Measurements from ENCODE around the gene FAM114A2. TPM values are rescaled to one million over a fixed set of nuclear protein-coding genes. Genes with fewer than 3 reads are reported as not detected.
A peak's percentile ranks its signal among the peaks of the same experiment; 100 is the strongest.

The FAM114A2 gene
- total RNA-seq, 1 experiment from 2014 or later = 19.8 TPM

DNA sequence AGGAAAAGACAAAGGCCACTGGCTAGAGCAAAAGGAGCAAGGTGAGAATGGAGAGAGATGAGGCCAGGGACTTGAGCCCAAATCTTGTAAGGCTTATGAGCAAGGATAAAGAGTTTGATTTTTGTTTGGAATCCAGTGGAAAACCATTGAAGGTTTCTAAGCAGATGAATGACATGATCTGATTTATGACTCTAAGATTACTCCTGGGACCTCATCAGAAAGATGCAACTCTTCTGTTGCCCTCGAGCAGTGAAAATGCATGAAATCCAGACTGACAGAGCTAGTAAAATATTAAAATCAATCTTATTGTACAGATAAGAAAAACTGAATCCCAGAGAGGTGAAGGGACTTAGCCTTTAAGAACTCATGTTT, 734 bp upstream of the FAM114A2 start:
- H3K79me2 ChIP-seq (ENCODE audit: insufficient read depth, low read length) = peaks cover 49% of the 10 kb centered on the region
- POLR2A ChIA-PET = interaction anchor here (0.7 to 1.7 kb wide), 3 partner anchors 9 to 19 kb away, joined by 4 to 7 read pairs (median 5); no protein-coding TSS in a partner anchor
- TF ChIP-seq, protein P1, sequence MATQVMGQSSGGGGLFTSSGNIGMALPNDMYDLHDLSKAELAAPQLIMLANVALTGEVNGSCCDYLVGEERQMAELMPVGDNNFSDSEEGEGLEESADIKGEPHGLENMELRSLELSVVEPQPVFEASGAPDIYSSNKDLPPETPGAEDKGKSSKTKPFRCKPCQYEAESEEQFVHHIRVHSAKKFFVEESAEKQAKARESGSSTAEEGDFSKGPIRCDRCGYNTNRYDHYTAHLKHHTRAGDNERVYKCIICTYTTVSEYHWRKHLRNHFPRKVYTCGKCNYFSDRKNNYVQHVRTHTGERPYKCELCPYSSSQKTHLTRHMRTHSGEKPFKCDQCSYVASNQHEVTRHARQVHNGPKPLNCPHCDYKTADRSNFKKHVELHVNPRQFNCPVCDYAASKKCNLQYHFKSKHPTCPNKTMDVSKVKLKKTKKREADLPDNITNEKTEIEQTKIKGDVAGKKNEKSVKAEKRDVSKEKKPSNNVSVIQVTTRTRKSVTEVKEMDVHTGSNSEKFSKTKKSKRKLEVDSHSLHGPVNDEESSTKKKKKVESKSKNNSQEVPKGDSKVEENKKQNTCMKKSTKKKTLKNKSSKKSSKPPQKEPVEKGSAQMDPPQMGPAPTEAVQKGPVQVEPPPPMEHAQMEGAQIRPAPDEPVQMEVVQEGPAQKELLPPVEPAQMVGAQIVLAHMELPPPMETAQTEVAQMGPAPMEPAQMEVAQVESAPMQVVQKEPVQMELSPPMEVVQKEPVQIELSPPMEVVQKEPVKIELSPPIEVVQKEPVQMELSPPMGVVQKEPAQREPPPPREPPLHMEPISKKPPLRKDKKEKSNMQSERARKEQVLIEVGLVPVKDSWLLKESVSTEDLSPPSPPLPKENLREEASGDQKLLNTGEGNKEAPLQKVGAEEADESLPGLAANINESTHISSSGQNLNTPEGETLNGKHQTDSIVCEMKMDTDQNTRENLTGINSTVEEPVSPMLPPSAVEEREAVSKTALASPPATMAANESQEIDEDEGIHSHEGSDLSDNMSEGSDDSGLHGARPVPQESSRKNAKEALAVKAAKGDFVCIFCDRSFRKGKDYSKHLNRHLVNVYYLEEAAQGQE (IDR thresholded peaks at IDR 0.05; ENCODE audit: low read depth) = no peak
- no peak for TF ChIP-seq SIN3A (IDR thresholded peaks at IDR 0.05; ENCODE audit: low read depth)
- TF ChIP-seq FOSL1 (IDR thresholded peaks at IDR 0.05; ENCODE audit: low read depth) = no peak

DNA sequence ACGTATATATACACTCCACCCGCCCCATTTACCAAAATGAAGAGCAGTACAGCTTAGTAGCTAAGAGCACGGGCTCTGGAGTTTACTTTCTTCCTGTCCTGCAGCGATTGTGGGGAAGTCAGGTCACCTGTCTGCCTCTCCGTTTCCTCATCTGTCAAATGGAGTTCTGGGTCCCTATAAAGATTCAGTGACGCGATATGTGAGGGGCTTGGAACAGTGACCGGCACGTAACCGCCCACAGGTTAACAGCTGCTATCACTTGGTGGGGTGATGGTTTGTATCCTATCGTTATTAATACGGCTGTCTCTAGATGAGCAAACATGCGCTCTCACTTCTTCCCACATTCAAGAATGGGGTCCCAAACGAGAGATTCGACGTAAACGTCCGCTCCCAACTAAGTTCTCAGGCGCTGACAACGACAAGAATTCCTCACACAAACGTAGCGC, 426 bp downstream of the FAM114A2 start:
- no peaks in the 10 kb centered on the region for H3K9me2 ChIP-seq (ENCODE audit: insufficient read depth)
- ChIA-PET CTCF (interaction anchor here (1.0 to 1.8 kb wide), 3 partner anchors 34 to 58 kb away, joined by 3 to 8 read pairs (median 6); no protein-coding TSS in a partner anchor), POLR2A (interaction anchor here (1.0 to 1.7 kb wide), 2 partner anchors 8 to 10 kb away, joined by 5 to 7 read pairs; no protein-coding TSS in a partner anchor), RAD21 (ENCODE audit: low non-redundant PET in 1 of 2, low total read pairs in 2 of 2, uncharacterized antibody in 2 of 2, unreplicated experiment in 2 of 2) (interaction anchor here in 1 of 2 experiments (1.0 kb wide), 1 partner anchor 64 kb away, joined by 3 read pairs; no protein-coding TSS in a partner anchor)
- H4K20me1 ChIP-seq (ENCODE audit: insufficient read depth) = no peaks in the 10 kb centered on the region
- peak overlapping the region; percentile 84 to 95 for H3K4me3 ChIP-seq (replicated peaks in 1 of 2; ENCODE audit: low read depth in 1 of 2, low read length in 2 of 2)
- DNase-seq (ENCODE audit: low read depth, low spot score) (peak; percentile 3), ATAC-seq (peak; percentile 59)
- peak overlapping the region; percentile 53 for H3K27ac ChIP-seq (ENCODE audit: low read depth, low read length)
- peak overlapping the region; percentile 74 for H3K9ac ChIP-seq (ENCODE audit: low read length)
- intact Hi-C loops (cut with micrococcal nuclease) = no loop called here
- H3K9me3 ChIP-seq (ENCODE audit: control insufficient read depth in 1 of 2, insufficient read depth in 1 of 2, low read depth in 1 of 2, low read length in 2 of 2) = no peaks in the 10 kb centered on the region
- H3K36me3 ChIP-seq (ENCODE audit: control insufficient read depth in 1 of 2, insufficient read depth in 2 of 2, low read length in 2 of 2) = no peaks in the 10 kb centered on the region; a peak in 1 of 4 replicates
- BruUV-seq (replicated peaks) = TSS peak; percentile 73
- peaks cover 7 to 11% of the 10 kb centered on the region in 2 experiments for H3K4me1 ChIP-seq (ENCODE audit: control insufficient read depth in 1 of 2, insufficient read depth in 2 of 2, low read length in 2 of 2)
- H3K79me2 ChIP-seq (ENCODE audit: insufficient read depth, low read length) = peaks cover 41% of the 10 kb centered on the region
- peak overlapping the region; percentile 14 for H2AFZ ChIP-seq (ENCODE audit: low read depth, low read length, poor library complexity, severe bottlenecking)
- H3K4me2 ChIP-seq (ENCODE audit: low read length) = peak overlapping the region; percentile 81
- no peaks in the 10 kb centered on the region for H3K27me3 ChIP-seq (ENCODE audit: insufficient read depth, low read length)
- TF ChIP-seq YY1 (IDR thresholded peaks at IDR 0.05; ENCODE audit: extremely low read depth, insufficient replicate concordance, low read depth, low read length) (no peak), FOSL1 (IDR thresholded peaks at IDR 0.05; ENCODE audit: low read depth) (no peak), ZNF274 (IDR thresholded peaks at IDR 0.05; ENCODE audit: low read depth, low read length) (no peak), CEBPB (IDR thresholded peaks at IDR 0.05; ENCODE audit: low read depth) (no peak), POLR2AphosphoS5 (IDR thresholded peaks at IDR 0.05; ENCODE audit: low read depth, low read length) (no peak), JUND (IDR thresholded peaks at IDR 0.05) (no peak), EZH2phosphoT487 (IDR thresholded peaks at IDR 0.05; ENCODE audit: borderline replicate concordance) (no peak), ELF1 (IDR thresholded peaks at IDR 0.05; ENCODE audit: borderline replicate concordance, low read depth) (no peak)
- TF ChIP-seq, protein P2, sequence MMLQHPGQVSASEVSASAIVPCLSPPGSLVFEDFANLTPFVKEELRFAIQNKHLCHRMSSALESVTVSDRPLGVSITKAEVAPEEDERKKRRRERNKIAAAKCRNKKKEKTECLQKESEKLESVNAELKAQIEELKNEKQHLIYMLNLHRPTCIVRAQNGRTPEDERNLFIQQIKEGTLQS (IDR thresholded peaks at IDR 0.05) = no peak
- TF ChIP-seq, protein P1 (IDR thresholded peaks at IDR 0.05; ENCODE audit: low read depth) = no peak

More for the DNA sequence above, 734 bp upstream of the FAM114A2 start:
- Histone ChIP-seq H2AFZ (ENCODE audit: low read depth, low read length, poor library complexity, severe bottlenecking) (peak overlapping the region; percentile 42), H3K36me3 (ENCODE audit: control insufficient read depth in 1 of 2, insufficient read depth in 2 of 2, low read length in 2 of 2) (no peaks in the 10 kb centered on the region; a peak in 2 of 4 replicates), H3K4me2 (ENCODE audit: low read length) (peak overlapping the region; percentile 81), H3K27ac (ENCODE audit: low read depth, low read length) (no peak overlapping the region), H3K27me3 (ENCODE audit: insufficient read depth, low read length) (no peaks in the 10 kb centered on the region), H3K4me1 (ENCODE audit: control insufficient read depth in 1 of 2, insufficient read depth in 2 of 2, low read length in 2 of 2) (peaks cover 7 to 11% of the 10 kb centered on the region in 2 experiments), H3K9me3 (ENCODE audit: control insufficient read depth in 1 of 2, insufficient read depth in 1 of 2, low read depth in 1 of 2, low read length in 2 of 2) (no peaks in the 10 kb centered on the region), H3K9ac (ENCODE audit: low read length) (peak overlapping the region; percentile 74), H3K9me2 (ENCODE audit: insufficient read depth) (no peaks in the 10 kb centered on the region), H3K4me3 (replicated peaks in 1 of 2; ENCODE audit: low read depth in 1 of 2, low read length in 2 of 2) (peak overlapping the region; percentile 84 to 95), H4K20me1 (ENCODE audit: insufficient read depth) (no peaks in the 10 kb centered on the region; the same call in 1 of the 2 replicates)
- ChIA-PET CTCF (interaction anchor here (1.0 kb wide), 2 partner anchors 33 to 59 kb away, joined by 3 to 8 read pairs; no protein-coding TSS in a partner anchor), RAD21 (ENCODE audit: low non-redundant PET in 1 of 2, low total read pairs in 2 of 2, uncharacterized antibody in 2 of 2, unreplicated experiment in 2 of 2) (interaction anchor here (0.7 to 1.0 kb wide), 2 partner anchors 33 to 65 kb away, joined by 3 read pairs; no protein-coding TSS in a partner anchor)
- ATAC-seq (no peak), DNase-seq (ENCODE audit: low read depth, low spot score) (no peak)
- no TSS peak for BruUV-seq (replicated peaks)
- intact Hi-C loops (cut with micrococcal nuclease) = no loop called here
